Left lung (tissue), 10 donors: Measurements from ENCODE around the gene NLRP1. TPM values are rescaled to one million over a fixed set of nuclear protein-coding genes. Genes with fewer than 3 reads are reported as not detected.

Experiments
- ATAC-seq: fragments of 200-7000 bp; cut with Tn5 transposase; one replicate; pipeline ENCODE4 v1.9.1; 2020; ENCODE audit warnings: moderate library complexity
- DNase-seq, 4 donors: peaks; one replicate each; pipeline ENCODE4 v3.0.0-alpha.2; 2013 to 2020
- H3K27ac ChIP-seq, 2 donors: fragments of 200-600 bp; sonication (generic) in 1 of 2; one replicate each; pipeline versions ENCODE4 v1.5.0 to v1.8.0; 2020 to 2021
- H3K27me3 ChIP-seq, 2 donors: fragments of 200-600 bp; sonication (generic) in 1 of 2; one replicate each; pipeline versions ENCODE4 v1.5.0 to v1.8.0; 2020 to 2021
- H3K36me3 ChIP-seq, 2 donors: fragments of 200-600 bp; sonication (generic) in 1 of 2; one replicate each; pipeline versions ENCODE4 v1.5.0 to v1.8.0; 2020 to 2021
- H3K4me1 ChIP-seq, 2 donors: fragments of 200-600 bp; one replicate each; pipeline ENCODE4 v1.8.0; 2021
- H3K4me3 ChIP-seq, 2 donors: fragments of 200-600 bp; sonication (generic) in 1 of 2; one replicate each; pipeline versions ENCODE4 v1.5.0 to v1.8.0; 2020 to 2021; ENCODE audit warnings: mild to moderate bottlenecking in 1 of 2
- H3K9me3 ChIP-seq, 2 donors: fragments of 200-600 bp; sonication (generic) in 1 of 2; one replicate each; pipeline versions ENCODE4 v1.5.0 to v1.8.0; 2020 to 2021
- CTCF ChIP-seq, 2 donors: fragments of 200-600 bp; sonication (generic) in 1 of 2; IDR thresholded peaks; one replicate each; pipeline versions ENCODE4 v1.5.0 to v1.8.0; 2021; ENCODE audit warnings: antibody characterized with exemption in 2 of 2
- intact Hi-C, 2 donors: fragments of 100-400 bp; cut with DNase I; formaldehyde crosslinking; loops; one replicate each; pipeline versions ENCODE4 v1.11.2 to v1.14.2; 2022
- polyA plus RNA-seq, 6 donors: library from polyadenylated mRNA; unstranded; fragments of 120-200 nt; gene quantifications; one replicate each; pipeline ENCODE4 v1.2.1, GENCODE V29; 2013; ENCODE audit not compliant: insufficient read length in 6 of 6
- total RNA-seq, 2 donors: library from RNA; stranded (reverse); fragmentation: NEBNext Ultra II Directional; extraction: Animal tissue kit (Norgen Biotek cat#: 25700); gene quantifications; one replicate each; pipeline ENCODE4 v1.2.1, GENCODE V29; 2021
- donor health status: DM: no; HTN: yes; CAD: no.
- donor health status: DM: no; HTN: no; CAD: no.

Gene NLRP1
- total and polyA plus RNA-seq, 8 donors = 16.1 to 36.4 (median 31.2) TPM

- H3K27me3 ChIP-seq = no peaks in the 10 kb centered on the region
Measured at GRCh38 chr17:5467416-5467815, 116.9 kb downstream of the NLRP1 start.

GRCh38 chr17:5466295-5466694 is 118.0 kb downstream of the NLRP1 start:
- ATAC-seq (no peak), DNase-seq (no peak)
- intact Hi-C loops = no loop called here
- Histone ChIP-seq H3K9me3 (no peaks in the 10 kb centered on the region), H3K4me3 (peak overlapping the region in 1 of 2 donors; percentile 100), H3K27me3 (no peaks in the 10 kb centered on the region), H3K27ac (no peak overlapping the region), H3K4me1 (peaks cover 3 to 40% of the 10 kb centered on the region in 2 donors), H3K36me3 (peaks cover 0 to 14% of the 10 kb centered on the region in 2 donors)
- no peak for TF ChIP-seq CTCF (IDR thresholded peaks at IDR 0.05)

More at GRCh38 chr17:5467416-5467815, 116.9 kb downstream of the NLRP1 start:
- H3K4me1 ChIP-seq = peaks cover 3 to 38% of the 10 kb centered on the region in 2 donors
- no peaks in the 10 kb centered on the region for H3K9me3 ChIP-seq
- H3K4me3 ChIP-seq = peak overlapping the region; percentile 99 to 100
- intact Hi-C loops = no loop called here
- no peak for TF ChIP-seq CTCF (IDR thresholded peaks at IDR 0.05)
- DNase-seq (no peak), ATAC-seq (no peak)
- peaks cover 0 to 10% of the 10 kb centered on the region in 2 donors for H3K36me3 ChIP-seq
- no peak overlapping the region for H3K27ac ChIP-seq

- no peak for TF ChIP-seq CTCF (IDR thresholded peaks at IDR 0.05)
- intact Hi-C loops = no loop called here
Measured at GRCh38 chr17:5464717-5465507, 119.4 kb downstream of the NLRP1 start.

More at GRCh38 chr17:5464717-5465507, 119.4 kb downstream of the NLRP1 start:
- Histone ChIP-seq H3K27ac (no peak overlapping the region), H3K9me3 (no peaks in the 10 kb centered on the region), H3K4me3 (no peak overlapping the region), H3K4me1 (peaks cover 3 to 40% of the 10 kb centered on the region in 2 donors), H3K36me3 (peaks cover 0 to 28% of the 10 kb centered on the region in 2 donors), H3K27me3 (no peaks in the 10 kb centered on the region)
- DNase-seq = no peak
- no peak for ATAC-seq

Other genes with a start within 250 kb of the NLRP1 start
- gene NUP88, start 164.8 kb downstream of the NLRP1 start, total RNA-seq = 10 to 100 TPM; 33.0 to 44.5 TPM
- gene NUP88, start 164.8 kb downstream of the NLRP1 start, polyA plus RNA-seq = 10 to 100 TPM; 61.7 to 74.9 (median 66.8) TPM
- gene RPAIN, start 164.3 kb downstream of the NLRP1 start, total RNA-seq = 10 to 100 TPM; 31.8 to 35.6 TPM
- 10 to 100 TPM; 77.8 to 96.2 (median 87.6) TPM for gene RPAIN, start 164.3 kb downstream of the NLRP1 start, polyA plus RNA-seq
- gene C1QBP, start 145.4 kb downstream of the NLRP1 start, total RNA-seq = 100 to 1,000 TPM in 1 of 2 donors, 10 to 100 TPM in 1; 66.3 to 142 TPM
- gene C1QBP, start 145.4 kb downstream of the NLRP1 start, polyA plus RNA-seq = 100 to 1,000 TPM; 103 to 115 (median 113) TPM
- gene DHX33, start 115.5 kb downstream of the NLRP1 start, total RNA-seq = 10 to 100 TPM; 11.5 to 11.9 TPM
- gene DHX33, start 115.5 kb downstream of the NLRP1 start, polyA plus RNA-seq = 10 to 100 TPM; 19.1 to 22.8 (median 19.6) TPM
- 10 to 100 TPM; 59.8 to 79.1 TPM for gene DERL2, start 98.3 kb downstream of the NLRP1 start, total RNA-seq
- gene DERL2, start 98.3 kb downstream of the NLRP1 start, polyA plus RNA-seq = 10 to 100 TPM; 61.3 to 75.1 (median 68.0) TPM
- gene MIS12, start 97.9 kb downstream of the NLRP1 start, total RNA-seq = 10 to 100 TPM; 16.1 to 23.3 TPM
- gene MIS12, start 97.9 kb downstream of the NLRP1 start, polyA plus RNA-seq = 10 to 100 TPM; 29.4 to 36.3 (median 32.7) TPM